ENCODE results near the gene VPS37D.

DNA sequence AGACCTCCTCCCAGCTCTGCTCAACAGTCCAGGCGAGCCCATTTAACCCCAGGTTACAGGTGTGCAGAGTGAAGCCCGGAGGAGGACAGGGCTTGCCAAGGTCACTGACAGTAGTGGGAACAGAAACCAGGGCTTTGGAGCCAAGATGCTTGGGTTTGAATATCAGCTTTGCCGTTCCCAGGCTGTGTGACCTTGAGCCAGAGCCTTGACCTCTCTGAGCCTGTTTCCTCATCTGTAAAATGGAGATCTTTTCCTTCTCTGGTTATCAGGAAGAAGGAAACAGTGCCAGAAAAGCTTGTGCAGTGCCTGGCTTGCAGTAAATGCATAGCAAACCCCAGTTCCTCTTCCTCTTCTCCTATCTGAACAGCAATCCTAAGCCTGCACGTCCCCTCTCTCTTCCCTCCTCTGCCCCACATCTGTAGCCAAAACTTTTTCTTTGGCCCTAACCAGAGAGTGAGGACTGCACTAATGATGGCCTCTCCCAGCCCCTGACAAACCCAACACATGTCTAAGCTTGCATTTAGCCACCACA, 21.9 kb upstream of the VPS37D start:
- TF ChIP-seq, protein P1, sequence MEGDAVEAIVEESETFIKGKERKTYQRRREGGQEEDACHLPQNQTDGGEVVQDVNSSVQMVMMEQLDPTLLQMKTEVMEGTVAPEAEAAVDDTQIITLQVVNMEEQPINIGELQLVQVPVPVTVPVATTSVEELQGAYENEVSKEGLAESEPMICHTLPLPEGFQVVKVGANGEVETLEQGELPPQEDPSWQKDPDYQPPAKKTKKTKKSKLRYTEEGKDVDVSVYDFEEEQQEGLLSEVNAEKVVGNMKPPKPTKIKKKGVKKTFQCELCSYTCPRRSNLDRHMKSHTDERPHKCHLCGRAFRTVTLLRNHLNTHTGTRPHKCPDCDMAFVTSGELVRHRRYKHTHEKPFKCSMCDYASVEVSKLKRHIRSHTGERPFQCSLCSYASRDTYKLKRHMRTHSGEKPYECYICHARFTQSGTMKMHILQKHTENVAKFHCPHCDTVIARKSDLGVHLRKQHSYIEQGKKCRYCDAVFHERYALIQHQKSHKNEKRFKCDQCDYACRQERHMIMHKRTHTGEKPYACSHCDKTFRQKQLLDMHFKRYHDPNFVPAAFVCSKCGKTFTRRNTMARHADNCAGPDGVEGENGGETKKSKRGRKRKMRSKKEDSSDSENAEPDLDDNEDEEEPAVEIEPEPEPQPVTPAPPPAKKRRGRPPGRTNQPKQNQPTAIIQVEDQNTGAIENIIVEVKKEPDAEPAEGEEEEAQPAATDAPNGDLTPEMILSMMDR (IDR thresholded peaks at IDR 0.05): no peak
- TF ChIP-seq POLR2A (IDR thresholded peaks at IDR 0.05): no peak
